Measurements from ENCODE around the gene CYSRT1. TPM values are rescaled to one million over a fixed set of nuclear protein-coding genes. Genes with fewer than 3 reads are reported as not detected.

The CYSRT1 gene
- total and polyA plus RNA-seq, 2 donors (not counting 1 experiment from before 2014, with no cell fraction given) = 0.22 to 0.51 TPM

GRCh38 chr9:137244486-137245449 is 19.8 kb downstream of the CYSRT1 start:
- DNase-seq = no peak
- Histone ChIP-seq H2AFZ (ENCODE audit: insufficient read depth, low read depth, low read length, poor library complexity, severe bottlenecking) (no peak overlapping the region), H3K9me3 (ENCODE audit: control extremely low read depth in 1 of 3, control insufficient read depth in 2 of 3, insufficient read depth in 1 of 3, low read length in 2 of 3) (no peaks in the 10 kb centered on the region), H3K4me1 (ENCODE audit: control insufficient read depth in 2 of 2, insufficient read depth in 2 of 2, low read length in 2 of 2) (peaks cover 12 to 16% of the 10 kb centered on the region in 2 donors), H3K27ac (ENCODE audit: low read length in 2 of 2) (no peak overlapping the region), H3K4me2 (replicated peaks; ENCODE audit: low read depth, low read length, poor library complexity, severe bottlenecking) (no peak overlapping the region), H3K4me3 (ENCODE audit: control extremely low read depth in 1 of 5, extremely low read depth in 1 of 5, insufficient read depth in 1 of 5, low read depth in 2 of 5, low read length in 4 of 5) (no peak overlapping the region), H3K9ac (ENCODE audit: low read length) (no peak overlapping the region), H4K20me1 (ENCODE audit: control insufficient read depth, insufficient read depth, low read length, poor library complexity, severe bottlenecking) (peaks cover 28% of the 10 kb centered on the region), H3K27me3 (replicated peaks in 1 of 4; ENCODE audit: control extremely low read depth in 1 of 4, control insufficient read depth in 3 of 4, insufficient read depth in 4 of 4, low read length in 3 of 4) (no peaks in the 10 kb centered on the region), H3K79me2 (ENCODE audit: control insufficient read depth, insufficient read depth, low read length) (peaks cover 32% of the 10 kb centered on the region), H3K36me3 (replicated peaks in 1 of 2; ENCODE audit: control extremely low read depth in 1 of 2, control insufficient read depth in 1 of 2, extremely low read depth in 1 of 2, insufficient read depth in 2 of 2, low read length in 1 of 2) (peaks cover 0 to 20% of the 10 kb centered on the region in 2 experiments)
- H3K9me3 Mint-ChIP-seq (ENCODE audit: insufficient read depth) = no peaks in the 10 kb centered on the region
- no peak for ATAC-seq (ENCODE audit: low read depth)
- WGBS (ENCODE audit: insufficient coverage) = 90% methylated on average over 34 of the region's 36 CpGs
- POLR2A ChIA-PET = interaction anchor here (0.6 kb wide), 1 partner anchor 203 kb away, joined by 3 read pairs; no protein-coding TSS in a partner anchor
- H3K27me3 Mint-ChIP-seq = no peaks in the 10 kb centered on the region
- TF ChIP-seq EZH2 (IDR thresholded peaks at IDR 0.05; ENCODE audit: borderline replicate concordance, insufficient read depth, low read depth, low read length, poor library complexity, severe bottlenecking) (no peak), CTCF (IDR thresholded peaks at IDR 0.05) (no peak)
- H3K27ac Mint-ChIP-seq = no peak overlapping the region
- H3K4me3 Mint-ChIP-seq = no peak overlapping the region
- peaks cover 22% of the 10 kb centered on the region for H3K4me1 Mint-ChIP-seq
- intact Hi-C loops (cut with micrococcal nuclease) = no loop called here
- CTCF ChIA-PET = interaction anchor here (1.1 kb wide), 1 partner anchor 198 kb away, joined by 3 read pairs; no protein-coding TSS in a partner anchor
